ENCODE results near the gene GOLGA6L7. TPM values are rescaled to one million over a fixed set of nuclear protein-coding genes. Genes with fewer than 3 reads are reported as not detected.

The GOLGA6L7 gene
- total and polyA plus RNA-seq, 2 of the 8 experiments (the other 6 are each of a cell fraction or from before 2014, with no cell fraction given), result not detected

GRCh38 chr15:28879551-28879950 is 31.1 kb upstream of the GOLGA6L7 start (continued):
- no peak for TF ChIP-seq NRF1 (IDR thresholded peaks at IDR 0.05; ENCODE audit: low read depth, low read length)
- TF ChIP-seq EZH2 (IDR thresholded peaks at IDR 0.05; ENCODE audit: low read depth, low read length, severe bottlenecking), result no peak
- TF ChIP-seq ATF3 (IDR thresholded peaks at IDR 0.05; ENCODE audit: insufficient read depth, low read depth, low read length), result no peak
- no peak for TF ChIP-seq POLR2A (IDR thresholded peaks at IDR 0.05; ENCODE audit: control extremely low read depth in 1 of 2, low read depth in 2 of 2, low read length in 2 of 2)
